ENCODE data around the gene ADARB2. TPM values are rescaled to one million over a fixed set of nuclear protein-coding genes. Genes with fewer than 3 reads are reported as not detected.

Gene ADARB2
- total and polyA plus RNA-seq, 11 donors = 0.07 to 1.2 (median 0.28) TPM; not detected in 4

GRCh38 chr10:1264001-1264400 is 473.3 kb downstream of the ADARB2 start:
- Histone ChIP-seq H3K4me1 (no peaks in the 10 kb centered on the region), H3K27ac (no peak overlapping the region), H3K4me3 (no peak overlapping the region), H3K9me3 (peaks cover 0 to 4% (median 0%) of the 10 kb centered on the region in 12 donors), H3K36me3 (no peaks in the 10 kb centered on the region), H3K27me3 (no peaks in the 10 kb centered on the region)
- ATAC-seq = no peak
- TF ChIP-seq CTCF (IDR thresholded peaks at IDR 0.05) (no peak), POLR2A (IDR thresholded peaks at IDR 0.05) (no peak)
- intact Hi-C loops (cut with DNase I) = no loop called here
- DNase-seq = no peak
- 80 to 84% (median 82%) methylated on average over 9 of the region's 9 CpGs for WGBS, 4 donors

GRCh38 chr10:1257274-1257673 is 480.1 kb downstream of the ADARB2 start:
- H3K36me3 ChIP-seq = no peaks in the 10 kb centered on the region
- peaks cover 0 to 18% (median 4%) of the 10 kb centered on the region in 9 donors for H3K27me3 ChIP-seq
- ATAC-seq (no peak), DNase-seq (no peak)
- H3K4me3 ChIP-seq = no peak overlapping the region
- WGBS, 4 donors = 70 to 81% (median 81%) methylated on average over 7 of the region's 7 CpGs
- H3K27ac ChIP-seq = no peak overlapping the region
- TF ChIP-seq POLR2A (IDR thresholded peaks at IDR 0.05) = no peak
- TF ChIP-seq CTCF (IDR thresholded peaks at IDR 0.05) = no peak
- H3K4me1 ChIP-seq = no peaks in the 10 kb centered on the region
- H3K9me3 ChIP-seq = peaks cover 0 to 3% (median 0%) of the 10 kb centered on the region in 12 donors
- intact Hi-C loops (cut with DNase I) = no loop called here

- ATAC-seq (no peak), DNase-seq (no peak)
- no peak overlapping the region for H3K27ac ChIP-seq
- H3K27me3 ChIP-seq = peaks cover 0 to 18% (median 4%) of the 10 kb centered on the region in 9 donors
- no peak for TF ChIP-seq CTCF (IDR thresholded peaks at IDR 0.05)
- no peak for TF ChIP-seq POLR2A (IDR thresholded peaks at IDR 0.05)
- no peaks in the 10 kb centered on the region for H3K4me1 ChIP-seq
- no peaks in the 10 kb centered on the region for H3K36me3 ChIP-seq
- intact Hi-C loops (cut with DNase I) = no loop called here
- no peak overlapping the region for H3K4me3 ChIP-seq
- WGBS, 4 donors = 72 to 82% (median 74%) methylated on average over 4 of the region's 4 CpGs
- H3K9me3 ChIP-seq = no peaks in the 10 kb centered on the region
Observed at GRCh38 chr10:1256432-1256725, 480.9 kb downstream of the ADARB2 start.

- no peak for DNase-seq
- no peak overlapping the region for H3K27ac ChIP-seq
- no peak for ATAC-seq
- peaks cover 0 to 18% (median 4%) of the 10 kb centered on the region in 9 donors for H3K27me3 ChIP-seq
- TF ChIP-seq CTCF (IDR thresholded peaks at IDR 0.05) (no peak), POLR2A (IDR thresholded peaks at IDR 0.05) (no peak)
- 64 to 77% (median 74%) methylated on average over 9 to 10 of the region's 10 CpGs for WGBS, 4 donors
- no peaks in the 10 kb centered on the region for H3K4me1 ChIP-seq
- H3K4me3 ChIP-seq = no peak overlapping the region
- intact Hi-C loops (cut with DNase I) = no loop called here
- no peaks in the 10 kb centered on the region for H3K36me3 ChIP-seq
- no peaks in the 10 kb centered on the region for H3K9me3 ChIP-seq
Observed at GRCh38 chr10:1255600-1256431, 481.5 kb downstream of the ADARB2 start.
